Neural cell (in vitro differentiated cells): ENCODE data around the gene AP5Z1. TPM values are rescaled to one million over a fixed set of nuclear protein-coding genes. Genes with fewer than 3 reads are reported as not detected.
A peak's percentile ranks its signal among the peaks of the same experiment; 100 is the strongest.

Experiments
- H2AFZ ChIP-seq: fragments of 200-600, 300-800 bp; sonication (generic), shearing (Covaris generic); 2 replicates; pipeline ENCODE4 v1.6.0; 2014; ENCODE audit warnings: low read depth, mild to moderate bottlenecking, antibody characterized with exemption, low read length, moderate library complexity
- H3F3A ChIP-seq: fragments of 200-600 bp; shearing (Covaris generic); 2 replicates; pipeline ENCODE4 v1.6.1; 2016; ENCODE audit warnings: mild to moderate bottlenecking, moderate library complexity, mixed read lengths, antibody characterized with exemption, low read length; ENCODE audit not compliant: insufficient read depth, poor library complexity, severe bottlenecking
- H3K27ac ChIP-seq: fragments of 200-600, 300-800 bp; sonication (generic), shearing (Covaris generic); 2 replicates; pipeline ENCODE4 v1.5.1; 2014; ENCODE audit warnings: mild to moderate bottlenecking, low read length, moderate library complexity
- H3K27me3 ChIP-seq: fragments of 300-800, 200-600 bp; sonication (generic), shearing (Covaris generic); 2 replicates; pipeline ENCODE4 v1.6.0; 2014; ENCODE audit warnings: mild to moderate bottlenecking, low read depth, low read length, moderate library complexity; ENCODE audit not compliant: insufficient read depth
- H3K36me3 ChIP-seq: fragments of 300-800, 200-600 bp; sonication (generic), shearing (Covaris generic); 2 replicates; pipeline ENCODE4 v1.5.1; 2014; ENCODE audit warnings: mild to moderate bottlenecking, antibody characterized with exemption, low read length, moderate library complexity; ENCODE audit not compliant: insufficient read depth
- H3K4me2 ChIP-seq: fragments of 300-800, 200-600 bp; sonication (generic), shearing (Covaris generic); 2 replicates; pipeline ENCODE4 v1.6.0; 2014; ENCODE audit warnings: mild to moderate bottlenecking, low read length
- H3K4me3 ChIP-seq: fragments of 300-800, 200-600 bp; sonication (generic), shearing (Covaris generic); 2 replicates; pipeline ENCODE4 v1.5.1; 2014; ENCODE audit warnings: mild to moderate bottlenecking, low read length, moderate library complexity
- H3K79me2 ChIP-seq: fragments of 200-600 bp; shearing (Covaris generic); replicated peaks from 2 replicates; pipeline ENCODE4 v1.6.0; 2014; ENCODE audit warnings: mild to moderate bottlenecking, low read length, moderate library complexity; ENCODE audit not compliant: insufficient read depth
- H3K9ac ChIP-seq: fragments of 300-800, 200-600 bp; sonication (generic), shearing (Covaris generic); 2 replicates; pipeline ENCODE4 v1.6.1; 2016; ENCODE audit warnings: mild to moderate bottlenecking, low read length, mixed read lengths
- H3K9me2 ChIP-seq: fragments of 200-600 bp; shearing (Covaris generic); 2 replicates; pipeline ENCODE4 v1.6.1; 2016; ENCODE audit warnings: mild to moderate bottlenecking, low read length, mixed read lengths; ENCODE audit not compliant: insufficient read depth
- H3K9me3 ChIP-seq: fragments of 200-600, 300-800 bp; sonication (generic), shearing (Covaris generic); 2 replicates; pipeline ENCODE4 v1.6.1; 2016; ENCODE audit warnings: mild to moderate bottlenecking, mixed run types, low read length, moderate library complexity, mixed read lengths
- H4K20me1 ChIP-seq: fragments of 200-600 bp; shearing (Covaris generic); 2 replicates; pipeline ENCODE4 v1.6.1; 2016; ENCODE audit warnings: mild to moderate bottlenecking, mixed run types; ENCODE audit not compliant: insufficient read depth
- EP300 ChIP-seq: fragments of 450-650 bp; conservative IDR thresholded peaks from 2 replicates; pipeline ENCODE4 v1.6.1; 2014; ENCODE audit warnings: antibody characterized with exemption, mild to moderate bottlenecking, moderate library complexity; ENCODE audit not compliant: poor library complexity, severe bottlenecking
- EZH2 ChIP-seq: fragments of 200-600, 300-800 bp; shearing (Covaris generic), sonication (generic); IDR thresholded peaks from 2 replicates; pipeline ENCODE4 v1.6.1; 2014; ENCODE audit warnings: antibody characterized with exemption, low read length, borderline replicate concordance, mild to moderate bottlenecking; ENCODE audit not compliant: insufficient read depth, poor library complexity, severe bottlenecking
- MXI1 ChIP-seq: fragments of 450-650 bp; conservative IDR thresholded peaks from 2 replicates; pipeline ENCODE4 v1.6.1; 2014; ENCODE audit warnings: antibody characterized with exemption, mild to moderate bottlenecking; ENCODE audit not compliant: poor library complexity, severe bottlenecking
- POLR2AphosphoS5 ChIP-seq: IDR thresholded peaks from 2 replicates; pipeline ENCODE4 v1.6.1; 2012
- RAD21 ChIP-seq: fragments of 450-650 bp; conservative IDR thresholded peaks from 2 replicates; pipeline ENCODE4 v1.6.1; 2014; ENCODE audit warnings: antibody characterized with exemption, mild to moderate bottlenecking, moderate library complexity
- SMC3 ChIP-seq: fragments of 450-650 bp; conservative IDR thresholded peaks from 2 replicates; pipeline ENCODE4 v1.6.1; 2014; ENCODE audit warnings: antibody characterized with exemption, mild to moderate bottlenecking, moderate library complexity; ENCODE audit not compliant: poor library complexity
- TAF1 ChIP-seq: IDR thresholded peaks from 2 replicates; pipeline ENCODE4 v1.6.1; 2012; ENCODE audit warnings: low read depth
- polyA plus RNA-seq: library from polyadenylated mRNA; depleted of rRNA; stranded (reverse); fragments of >200 nt; gene quantifications from 2 replicates; pipeline ENCODE4 v1.2.3, GENCODE V29; 2014
- TF ChIP-seq, protein P1 (sequence below): fragments of 450-650 bp; IDR thresholded peaks from 2 replicates; pipeline ENCODE4 v1.5.1; 2014; ENCODE audit warnings: antibody characterized with exemption, mild to moderate bottlenecking, moderate library complexity; ENCODE audit not compliant: poor library complexity, severe bottlenecking
- TF ChIP-seq, protein P2 (sequence below): IDR thresholded peaks from 2 replicates; pipeline ENCODE4 v1.6.1; 2012; ENCODE audit warnings: borderline replicate concordance

AP5Z1 gene
- polyA plus RNA-seq, 1 donor from 2014 or later, result 36.9 TPM

DNA sequence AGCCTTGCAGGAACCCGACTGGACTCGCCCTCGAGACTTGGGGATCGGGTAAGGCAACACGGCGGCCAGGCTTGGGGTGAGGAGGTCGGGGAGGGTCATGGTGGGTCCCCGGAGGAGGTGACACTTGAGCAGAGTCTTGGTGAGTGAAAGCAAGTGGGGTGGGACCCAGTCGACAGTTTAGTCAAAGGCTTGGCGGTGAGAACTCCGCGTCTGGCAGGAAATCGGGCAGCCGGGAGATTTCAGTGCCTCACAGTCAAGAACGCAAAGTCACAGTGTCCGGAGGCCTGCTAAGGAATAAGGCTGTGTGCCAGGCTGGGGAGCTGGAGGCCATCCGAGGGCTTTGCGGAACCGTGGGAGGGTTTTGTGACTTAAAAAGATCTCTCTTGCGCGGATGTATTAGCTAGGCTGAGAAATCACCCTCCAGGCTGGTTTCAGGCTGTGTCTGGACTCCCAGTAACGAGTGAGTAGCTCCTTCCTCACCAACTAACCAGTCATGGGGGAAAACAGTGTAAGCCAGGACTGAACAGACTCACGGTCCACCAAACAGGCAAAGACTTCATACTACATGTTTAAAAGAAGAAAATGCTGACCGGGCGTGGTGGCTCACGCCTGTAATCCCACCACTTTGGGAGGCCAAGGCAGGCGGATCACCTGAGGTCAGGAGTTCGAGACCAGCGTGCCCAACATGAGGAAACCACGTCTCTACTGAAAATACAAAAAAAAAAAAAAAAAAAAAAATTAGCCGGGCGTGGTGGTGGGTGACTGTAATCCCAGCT is 613 bp downstream of the AP5Z1 start:
- H3F3A ChIP-seq, result no peaks in the 10 kb centered on the region
- H3K4me3 ChIP-seq, result peak overlapping the region; percentile 99
- peak overlapping the region; percentile 78 for H3K9ac ChIP-seq
- peak overlapping the region; percentile 69 for H3K4me2 ChIP-seq
- no peaks in the 10 kb centered on the region for H3K9me2 ChIP-seq
- H3K27me3 ChIP-seq, result no peaks in the 10 kb centered on the region
- H2AFZ ChIP-seq, result peak overlapping the region; percentile 57
- H4K20me1 ChIP-seq, result no peaks in the 10 kb centered on the region
- peaks cover 21% of the 10 kb centered on the region for H3K79me2 ChIP-seq
- TF ChIP-seq TAF1 (no peak), POLR2AphosphoS5 (no peak), EZH2 (no peak), RAD21 (no peak), SMC3 (no peak), MXI1 (no peak), EP300 (no peak)
- TF ChIP-seq, protein P1, sequence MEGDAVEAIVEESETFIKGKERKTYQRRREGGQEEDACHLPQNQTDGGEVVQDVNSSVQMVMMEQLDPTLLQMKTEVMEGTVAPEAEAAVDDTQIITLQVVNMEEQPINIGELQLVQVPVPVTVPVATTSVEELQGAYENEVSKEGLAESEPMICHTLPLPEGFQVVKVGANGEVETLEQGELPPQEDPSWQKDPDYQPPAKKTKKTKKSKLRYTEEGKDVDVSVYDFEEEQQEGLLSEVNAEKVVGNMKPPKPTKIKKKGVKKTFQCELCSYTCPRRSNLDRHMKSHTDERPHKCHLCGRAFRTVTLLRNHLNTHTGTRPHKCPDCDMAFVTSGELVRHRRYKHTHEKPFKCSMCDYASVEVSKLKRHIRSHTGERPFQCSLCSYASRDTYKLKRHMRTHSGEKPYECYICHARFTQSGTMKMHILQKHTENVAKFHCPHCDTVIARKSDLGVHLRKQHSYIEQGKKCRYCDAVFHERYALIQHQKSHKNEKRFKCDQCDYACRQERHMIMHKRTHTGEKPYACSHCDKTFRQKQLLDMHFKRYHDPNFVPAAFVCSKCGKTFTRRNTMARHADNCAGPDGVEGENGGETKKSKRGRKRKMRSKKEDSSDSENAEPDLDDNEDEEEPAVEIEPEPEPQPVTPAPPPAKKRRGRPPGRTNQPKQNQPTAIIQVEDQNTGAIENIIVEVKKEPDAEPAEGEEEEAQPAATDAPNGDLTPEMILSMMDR, result no peak
- TF ChIP-seq, protein P2, sequence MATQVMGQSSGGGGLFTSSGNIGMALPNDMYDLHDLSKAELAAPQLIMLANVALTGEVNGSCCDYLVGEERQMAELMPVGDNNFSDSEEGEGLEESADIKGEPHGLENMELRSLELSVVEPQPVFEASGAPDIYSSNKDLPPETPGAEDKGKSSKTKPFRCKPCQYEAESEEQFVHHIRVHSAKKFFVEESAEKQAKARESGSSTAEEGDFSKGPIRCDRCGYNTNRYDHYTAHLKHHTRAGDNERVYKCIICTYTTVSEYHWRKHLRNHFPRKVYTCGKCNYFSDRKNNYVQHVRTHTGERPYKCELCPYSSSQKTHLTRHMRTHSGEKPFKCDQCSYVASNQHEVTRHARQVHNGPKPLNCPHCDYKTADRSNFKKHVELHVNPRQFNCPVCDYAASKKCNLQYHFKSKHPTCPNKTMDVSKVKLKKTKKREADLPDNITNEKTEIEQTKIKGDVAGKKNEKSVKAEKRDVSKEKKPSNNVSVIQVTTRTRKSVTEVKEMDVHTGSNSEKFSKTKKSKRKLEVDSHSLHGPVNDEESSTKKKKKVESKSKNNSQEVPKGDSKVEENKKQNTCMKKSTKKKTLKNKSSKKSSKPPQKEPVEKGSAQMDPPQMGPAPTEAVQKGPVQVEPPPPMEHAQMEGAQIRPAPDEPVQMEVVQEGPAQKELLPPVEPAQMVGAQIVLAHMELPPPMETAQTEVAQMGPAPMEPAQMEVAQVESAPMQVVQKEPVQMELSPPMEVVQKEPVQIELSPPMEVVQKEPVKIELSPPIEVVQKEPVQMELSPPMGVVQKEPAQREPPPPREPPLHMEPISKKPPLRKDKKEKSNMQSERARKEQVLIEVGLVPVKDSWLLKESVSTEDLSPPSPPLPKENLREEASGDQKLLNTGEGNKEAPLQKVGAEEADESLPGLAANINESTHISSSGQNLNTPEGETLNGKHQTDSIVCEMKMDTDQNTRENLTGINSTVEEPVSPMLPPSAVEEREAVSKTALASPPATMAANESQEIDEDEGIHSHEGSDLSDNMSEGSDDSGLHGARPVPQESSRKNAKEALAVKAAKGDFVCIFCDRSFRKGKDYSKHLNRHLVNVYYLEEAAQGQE, result no peak
- no peaks in the 10 kb centered on the region for H3K9me3 ChIP-seq
- H3K36me3 ChIP-seq, result no peaks in the 10 kb centered on the region
- H3K27ac ChIP-seq, result peak overlapping the region; percentile 47

DNA sequence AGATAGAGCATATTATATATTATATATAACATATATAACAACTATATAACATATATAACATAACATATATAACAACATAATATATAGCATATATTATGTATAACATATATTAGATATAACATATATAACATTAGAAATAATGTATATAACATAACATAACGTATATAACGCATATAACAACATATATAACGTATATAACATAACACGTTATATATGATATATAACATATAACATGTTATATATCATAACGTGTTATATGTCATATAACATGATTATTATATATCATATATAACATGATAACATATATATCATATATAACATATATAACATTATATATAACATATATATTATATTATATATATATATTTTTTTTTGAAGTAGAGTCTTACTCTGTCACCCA is 3.7 kb downstream of the AP5Z1 start:
- H3K36me3 ChIP-seq, result no peaks in the 10 kb centered on the region
- H2AFZ ChIP-seq, result no peak overlapping the region
- peaks cover 21% of the 10 kb centered on the region for H3K79me2 ChIP-seq
- no peaks in the 10 kb centered on the region for H3K9me3 ChIP-seq
- H3K9ac ChIP-seq, result no peak overlapping the region
- no peak for TF ChIP-seq TAF1
- TF ChIP-seq EZH2, result no peak
- no peak for TF ChIP-seq MXI1
- TF ChIP-seq POLR2AphosphoS5, result no peak
- TF ChIP-seq, protein P2, result no peak
- TF ChIP-seq SMC3, result no peak
- TF ChIP-seq, protein P1, result no peak
- no peak for TF ChIP-seq RAD21
- TF ChIP-seq EP300, result no peak
- no peaks in the 10 kb centered on the region for H3F3A ChIP-seq
- H3K4me2 ChIP-seq, result no peak overlapping the region
- H3K27me3 ChIP-seq, result no peaks in the 10 kb centered on the region
- no peaks in the 10 kb centered on the region for H3K9me2 ChIP-seq
- no peak overlapping the region for H3K4me3 ChIP-seq
- H3K27ac ChIP-seq, result no peak overlapping the region
- H4K20me1 ChIP-seq, result no peaks in the 10 kb centered on the region
